ENCODE data around the gene C17orf107.

Gene C17orf107

DNA sequence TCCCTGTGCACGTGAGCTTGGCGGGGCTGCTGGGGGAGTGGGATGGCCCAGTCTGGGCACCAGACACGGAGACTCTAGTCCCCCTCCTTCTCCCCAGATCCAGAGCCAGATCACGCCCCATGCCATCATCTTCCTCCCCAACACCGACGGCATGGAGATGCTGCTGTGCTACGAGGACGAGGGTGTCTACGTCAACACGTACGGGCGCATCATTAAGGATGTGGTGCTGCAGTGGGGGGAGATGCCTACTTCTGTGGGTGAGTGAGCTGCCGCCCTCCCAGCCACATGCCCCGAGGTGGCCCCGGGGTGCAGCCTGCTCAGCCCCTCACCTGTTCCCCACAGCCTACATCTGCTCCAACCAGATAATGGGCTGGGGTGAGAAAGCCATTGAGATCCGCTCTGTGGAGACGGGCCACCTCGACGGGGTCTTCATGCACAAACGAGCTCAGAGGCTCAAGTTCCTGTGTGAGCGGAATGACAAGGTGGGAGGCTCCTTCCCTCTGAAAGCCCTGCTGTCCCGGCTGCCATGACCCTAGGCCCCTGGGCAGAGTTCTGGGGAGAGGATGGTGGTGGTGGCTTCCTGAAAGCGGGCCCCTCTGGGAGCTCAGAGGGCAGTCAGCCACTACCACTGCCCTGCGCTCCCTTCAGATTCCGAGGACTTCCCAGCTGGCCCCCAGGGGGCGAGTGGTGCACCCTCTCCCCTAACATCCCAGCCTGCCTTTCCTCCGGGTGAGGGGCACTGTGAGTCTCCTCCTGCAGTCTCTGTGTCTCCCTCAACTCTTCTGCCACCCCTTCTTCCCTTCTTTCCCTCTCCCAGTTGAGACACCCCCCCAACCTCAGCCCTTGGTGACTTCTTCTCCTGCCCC, 2.8 kb upstream of the C17orf107 start:
- H3K27ac ChIP-seq, result peak overlapping the region; percentile 98
- TF ChIP-seq, protein P1, sequence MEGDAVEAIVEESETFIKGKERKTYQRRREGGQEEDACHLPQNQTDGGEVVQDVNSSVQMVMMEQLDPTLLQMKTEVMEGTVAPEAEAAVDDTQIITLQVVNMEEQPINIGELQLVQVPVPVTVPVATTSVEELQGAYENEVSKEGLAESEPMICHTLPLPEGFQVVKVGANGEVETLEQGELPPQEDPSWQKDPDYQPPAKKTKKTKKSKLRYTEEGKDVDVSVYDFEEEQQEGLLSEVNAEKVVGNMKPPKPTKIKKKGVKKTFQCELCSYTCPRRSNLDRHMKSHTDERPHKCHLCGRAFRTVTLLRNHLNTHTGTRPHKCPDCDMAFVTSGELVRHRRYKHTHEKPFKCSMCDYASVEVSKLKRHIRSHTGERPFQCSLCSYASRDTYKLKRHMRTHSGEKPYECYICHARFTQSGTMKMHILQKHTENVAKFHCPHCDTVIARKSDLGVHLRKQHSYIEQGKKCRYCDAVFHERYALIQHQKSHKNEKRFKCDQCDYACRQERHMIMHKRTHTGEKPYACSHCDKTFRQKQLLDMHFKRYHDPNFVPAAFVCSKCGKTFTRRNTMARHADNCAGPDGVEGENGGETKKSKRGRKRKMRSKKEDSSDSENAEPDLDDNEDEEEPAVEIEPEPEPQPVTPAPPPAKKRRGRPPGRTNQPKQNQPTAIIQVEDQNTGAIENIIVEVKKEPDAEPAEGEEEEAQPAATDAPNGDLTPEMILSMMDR (IDR thresholded peaks at IDR 0.05), result no peak
- TF ChIP-seq ZFX (IDR thresholded peaks at IDR 0.05; ENCODE audit: borderline replicate concordance), result no peak

DNA sequence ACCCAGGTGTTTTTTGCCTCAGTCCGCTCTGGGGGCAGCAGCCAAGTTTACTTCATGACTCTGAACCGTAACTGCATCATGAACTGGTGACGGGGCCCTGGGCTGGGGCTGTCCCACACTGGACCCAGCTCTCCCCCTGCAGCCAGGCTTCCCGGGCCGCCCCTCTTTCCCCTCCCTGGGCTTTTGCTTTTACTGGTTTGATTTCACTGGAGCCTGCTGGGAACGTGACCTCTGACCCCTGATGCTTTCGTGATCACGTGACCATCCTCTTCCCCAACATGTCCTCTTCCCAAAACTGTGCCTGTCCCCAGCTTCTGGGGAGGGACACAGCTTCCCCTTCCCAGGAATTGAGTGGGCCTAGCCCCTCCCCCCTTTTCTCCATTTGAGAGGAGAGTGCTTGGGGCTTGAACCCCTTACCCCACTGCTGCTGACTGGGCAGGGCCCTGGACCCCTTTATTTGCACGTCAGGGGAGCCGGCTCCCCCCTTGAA, 2.1 kb upstream of the C17orf107 start:
- H3K27ac ChIP-seq, result peak overlapping the region; percentile 98
- TF ChIP-seq, protein P1 (IDR thresholded peaks at IDR 0.05), result no peak
- no peak for TF ChIP-seq ZFX (IDR thresholded peaks at IDR 0.05; ENCODE audit: borderline replicate concordance)

DNA sequence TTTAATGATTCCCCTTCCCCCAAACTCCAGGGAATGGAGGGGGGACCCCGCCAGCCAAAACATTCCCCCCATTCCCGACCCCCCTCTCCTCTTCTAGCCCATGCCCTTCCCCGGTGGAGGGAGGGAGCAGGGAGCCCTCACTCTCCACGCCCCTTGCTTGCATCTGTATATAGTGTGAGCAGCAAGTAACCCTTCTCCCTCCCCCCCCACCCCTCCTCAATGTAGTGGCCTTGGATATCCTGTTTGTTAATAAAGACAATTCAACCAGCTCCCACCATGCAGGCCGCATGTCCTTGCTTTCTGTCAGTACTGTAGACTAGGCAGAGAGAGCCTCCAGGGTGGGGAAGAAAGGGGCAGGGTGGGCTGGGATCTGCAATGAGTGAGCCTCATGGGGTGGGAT, 1.6 kb upstream of the C17orf107 start:
- TF ChIP-seq, protein P1 (IDR thresholded peaks at IDR 0.05), result no peak
- TF ChIP-seq ZFX (IDR thresholded peaks at IDR 0.05; ENCODE audit: borderline replicate concordance), result no peak
- H3K27ac ChIP-seq, result peak overlapping the region; percentile 98

DNA sequence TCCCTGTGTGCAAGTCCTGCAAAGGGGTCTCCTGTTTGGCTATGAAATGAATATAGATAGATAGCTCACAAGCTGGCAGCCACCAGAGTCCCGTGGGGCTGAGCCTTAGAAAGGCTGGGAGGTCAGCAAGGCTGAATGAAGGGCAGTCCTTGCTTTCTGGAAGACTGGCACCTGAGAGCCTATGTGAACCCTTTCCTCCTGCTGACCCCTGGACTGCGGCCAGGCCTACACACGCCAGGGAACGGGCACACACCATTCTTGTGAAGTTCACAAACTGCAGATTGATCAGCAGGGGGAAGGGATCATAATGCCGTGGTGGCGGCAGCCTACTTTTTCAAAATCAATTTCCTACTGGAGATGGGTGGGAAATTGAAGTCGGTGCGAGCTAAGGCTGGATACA, 985 bp upstream of the C17orf107 start:
- peak overlapping the region; percentile 98 for H3K27ac ChIP-seq
- TF ChIP-seq, protein P1 (IDR thresholded peaks at IDR 0.05), result no peak

DNA sequence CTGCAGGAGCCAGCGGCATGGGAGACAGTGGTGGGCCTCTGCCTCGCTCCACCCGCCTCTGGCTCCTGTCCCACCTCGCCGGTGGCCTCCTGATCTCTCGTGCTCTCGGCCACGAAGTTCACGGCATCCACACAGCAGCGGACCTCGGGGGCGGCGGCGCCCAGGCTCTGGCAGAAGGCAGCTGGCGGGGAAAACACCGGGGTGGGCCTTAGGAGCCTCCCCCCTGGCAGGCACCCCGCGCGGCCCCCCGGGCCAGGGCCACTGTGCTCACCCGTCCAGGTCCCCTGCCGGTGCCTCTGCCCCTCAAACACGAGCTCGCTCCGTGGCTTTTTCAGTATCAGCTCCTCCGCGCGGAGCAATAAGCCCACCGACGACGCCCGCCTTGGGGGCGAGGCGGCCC, 409 bp upstream of the C17orf107 start:
- TF ChIP-seq, protein P1 (IDR thresholded peaks at IDR 0.05), result no peak
- TF ChIP-seq ZFX (IDR thresholded peaks at IDR 0.05; ENCODE audit: borderline replicate concordance), result no peak
- peak overlapping the region; percentile 98 for H3K27ac ChIP-seq

DNA sequence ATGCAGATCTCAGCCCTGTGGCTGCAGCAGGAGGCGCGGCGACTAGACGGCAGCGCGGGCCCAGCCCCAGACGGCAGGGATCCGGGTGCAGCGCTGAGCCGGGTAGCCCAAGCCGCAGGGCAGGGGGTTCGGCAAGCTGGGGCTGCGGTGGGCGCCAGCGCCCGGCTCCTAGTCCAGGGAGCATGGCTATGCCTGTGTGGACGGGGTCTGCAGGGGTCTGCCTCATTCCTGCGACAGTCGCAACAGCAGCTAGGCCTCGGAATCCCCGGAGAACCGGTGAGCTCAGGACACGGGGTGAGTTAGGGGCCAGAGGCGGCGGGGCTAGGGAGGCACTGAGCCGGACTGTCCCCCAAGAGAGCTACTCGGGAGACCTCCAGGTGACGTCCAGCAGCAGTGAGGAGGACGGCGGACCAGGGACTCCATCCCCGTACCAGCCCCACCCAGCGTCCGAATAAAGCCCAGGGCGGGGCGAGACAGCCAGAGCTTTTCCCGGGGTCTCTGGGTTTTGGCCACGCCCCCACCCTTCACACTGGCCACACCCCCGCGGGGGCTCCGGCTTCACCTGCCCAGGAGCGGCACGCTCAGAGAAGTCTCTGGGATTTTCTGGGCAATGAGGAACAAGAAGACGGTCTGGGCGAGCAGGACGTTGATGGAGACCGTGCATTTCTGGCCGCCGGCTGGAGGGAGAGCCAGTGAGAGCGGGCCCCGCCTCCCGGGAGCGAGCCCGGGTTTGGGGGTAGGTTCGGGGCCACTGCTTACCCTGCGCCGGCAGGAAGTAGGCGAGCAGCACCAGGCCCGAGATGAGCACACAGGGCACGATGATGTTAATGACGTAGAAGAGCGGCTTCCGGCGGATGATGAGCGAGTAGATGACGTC, 1.1 kb downstream of the C17orf107 start:
- H3K27ac ChIP-seq, result peak overlapping the region; percentile 98
- TF ChIP-seq, protein P1 (IDR thresholded peaks at IDR 0.05), result no peak
- no peak for TF ChIP-seq ZFX (IDR thresholded peaks at IDR 0.05; ENCODE audit: borderline replicate concordance)

All from 22Rv1 (cell line).